K562 (cell line): ENCODE measurements around the gene STK11. TPM values are rescaled to one million over a fixed set of nuclear protein-coding genes. Genes with fewer than 3 reads are reported as not detected.
A peak's percentile ranks its signal among the peaks of the same experiment; 100 is the strongest.

Source experiments
- BRD4 ChIP-seq: fragments of 200-600 bp; sonication (generic); IDR thresholded peaks from 2 replicates; pipeline ENCODE4 v1.6.1; 2017; ENCODE audit warnings: inconsistent platforms
- DACH1 ChIP-seq: fragments of 450-650 bp; IDR thresholded peaks from 2 replicates; pipeline ENCODE4 v1.6.1; 2018; ENCODE audit not compliant: partially characterized antibody
- MECOM ChIP-seq: fragments of 250-450 bp; sonication (Bioruptor Pico); IDR thresholded peaks from 2 replicates; pipeline ENCODE4 v1.8.0; 2022; ENCODE audit warnings: inconsistent platforms
- MGA ChIP-seq: fragments of 450-650 bp; IDR thresholded peaks from 2 replicates; pipeline ENCODE4 v1.6.1; 2016; ENCODE audit warnings: mild to moderate bottlenecking, moderate library complexity
- NFE2L1 ChIP-seq: fragments of 450-650 bp; IDR thresholded peaks from 2 replicates; pipeline ENCODE4 v1.6.1; 2016; ENCODE audit warnings: missing genetic modification characterization, low read depth, mild to moderate bottlenecking, missing compliant biosample characterization, moderate library complexity, borderline replicate concordance
- SMAD1 ChIP-seq: fragments of 150-350 bp; IDR thresholded peaks from 2 replicates; pipeline ENCODE4 v1.6.1; 2014; ENCODE audit warnings: low read length, low read depth; ENCODE audit not compliant: partially characterized antibody
- SRSF1 ChIP-seq: fragments of 200-400 bp; formaldehyde crosslinking; IDR thresholded peaks from 2 replicates; pipeline ENCODE4 v1.6.1; 2017; ENCODE audit warnings: mild to moderate bottlenecking, low read depth, low read length, moderate library complexity
- ZHX1 ChIP-seq: fragments of 150-350 bp; conservative IDR thresholded peaks from 2 replicates; pipeline ENCODE4 v1.6.1; 2014; ENCODE audit warnings: low read length
- ZKSCAN8 ChIP-seq: fragments of 200-800 bp; sonication (Bioruptor generic); IDR thresholded peaks from 2 replicates; pipeline ENCODE4 v1.6.1; 2016; ENCODE audit warnings: missing genetic modification characterization, missing compliant biosample characterization
- polyA plus RNA-seq, 8 experiments: library from polyadenylated mRNA; depleted of rRNA in 4 of 8; stranded (reverse) in 5 of 8; unstranded in 3 of 8; fragments of >200 nt; fragmentation: Nextera tagmentation in 2 of 8; fragmentation: Illumina TruSeq in 1 of 8; extraction: Ambion mirVana in 2 of 8; extraction: Trizol in 1 of 8; gene quantifications; 2 replicates each; pipeline versions ENCODE4 v1.2.1 to v1.2.3, GENCODE V29; 2011 to 2014; ENCODE audit warnings: inconsistent platforms in 1 of 8, missing spikeins in 1 of 8
- total RNA-seq, 7 experiments: library from RNA; depleted of rRNA in 6 of 7; stranded (reverse); fragments of >200 nt in 6 of 7; fragmentation: Illumina TruSeq in 2 of 7; extraction: Trizol in 2 of 7; gene quantifications; 2 replicates each; pipeline versions ENCODE4 v1.2.1 to v1.2.3, GENCODE V29; 2011 to 2021; ENCODE audit warnings: low replicate concordance in 1 of 7
- TF ChIP-seq, protein P1 (sequence below): sonication (generic); formaldehyde crosslinking; IDR thresholded peaks from 2 replicates; pipeline ENCODE4 v1.8.0; 2022; ENCODE audit warnings: missing genetic modification reagents, mild to moderate bottlenecking, borderline replicate concordance

Gene STK11
- total and polyA plus RNA-seq, 9 of the 15 experiments (the other 6 are each of a cell fraction or from before 2014, with no cell fraction given): 0.15 to 96.5 (median 31.7) TPM

DNA sequence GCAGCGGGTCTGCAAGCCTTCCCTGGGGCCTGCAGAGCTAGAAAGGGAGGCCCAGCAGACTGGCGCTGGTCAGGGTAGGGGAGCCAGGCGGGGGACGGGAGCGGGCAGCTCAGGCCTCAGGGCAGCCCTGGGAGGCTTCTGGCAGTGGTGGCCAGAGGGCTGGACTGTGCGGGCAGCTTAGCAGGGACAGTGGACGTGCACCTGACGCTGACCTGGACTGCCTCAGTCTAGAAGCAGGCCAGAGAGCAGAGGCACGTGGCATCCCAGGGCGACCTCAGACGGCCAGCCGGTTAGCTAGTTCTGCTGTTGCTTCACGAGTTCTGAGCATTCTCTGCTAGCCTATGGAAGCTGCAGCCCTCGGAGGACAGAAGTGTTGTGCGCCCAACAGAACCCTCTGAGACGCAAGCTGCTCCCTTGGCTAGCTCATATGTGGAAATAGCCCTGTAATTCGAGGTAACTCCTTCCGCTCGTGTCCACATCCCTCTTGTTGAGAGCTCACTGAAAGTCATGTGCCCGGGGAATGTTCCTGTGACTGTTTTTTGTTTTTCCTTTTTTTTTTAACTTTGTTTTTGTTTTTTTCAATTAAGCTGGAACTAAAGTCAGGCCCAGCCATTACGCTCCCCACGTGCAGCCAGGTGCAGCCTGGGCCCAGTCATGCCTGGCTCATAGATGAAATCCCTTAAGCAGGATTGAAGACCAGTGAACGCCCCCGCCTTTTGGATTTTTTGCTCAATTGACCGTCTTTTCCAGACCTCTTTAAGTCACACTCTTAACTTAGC lies 67.9 kb downstream of the STK11 start (continued):
- TF ChIP-seq MGA (peak; percentile 84), MECOM (no peak), NFE2L1 (tag) (no peak), ZKSCAN8 (no peak), SMAD1 (no peak), SRSF1 (no peak), DACH1 (no peak), BRD4 (no peak), ZHX1 (no peak)
- TF ChIP-seq, protein P1, sequence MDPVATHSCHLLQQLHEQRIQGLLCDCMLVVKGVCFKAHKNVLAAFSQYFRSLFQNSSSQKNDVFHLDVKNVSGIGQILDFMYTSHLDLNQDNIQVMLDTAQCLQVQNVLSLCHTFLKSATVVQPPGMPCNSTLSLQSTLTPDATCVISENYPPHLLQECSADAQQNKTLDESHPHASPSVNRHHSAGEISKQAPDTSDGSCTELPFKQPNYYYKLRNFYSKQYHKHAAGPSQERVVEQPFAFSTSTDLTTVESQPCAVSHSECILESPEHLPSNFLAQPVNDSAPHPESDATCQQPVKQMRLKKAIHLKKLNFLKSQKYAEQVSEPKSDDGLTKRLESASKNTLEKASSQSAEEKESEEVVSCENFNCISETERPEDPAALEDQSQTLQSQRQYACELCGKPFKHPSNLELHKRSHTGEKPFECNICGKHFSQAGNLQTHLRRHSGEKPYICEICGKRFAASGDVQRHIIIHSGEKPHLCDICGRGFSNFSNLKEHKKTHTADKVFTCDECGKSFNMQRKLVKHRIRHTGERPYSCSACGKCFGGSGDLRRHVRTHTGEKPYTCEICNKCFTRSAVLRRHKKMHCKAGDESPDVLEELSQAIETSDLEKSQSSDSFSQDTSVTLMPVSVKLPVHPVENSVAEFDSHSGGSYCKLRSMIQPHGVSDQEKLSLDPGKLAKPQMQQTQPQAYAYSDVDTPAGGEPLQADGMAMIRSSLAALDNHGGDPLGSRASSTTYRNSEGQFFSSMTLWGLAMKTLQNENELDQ: no peak
